K562 (cell line): ENCODE data around the gene PFN2. TPM values are rescaled to one million over a fixed set of nuclear protein-coding genes. Genes with fewer than 3 reads are reported as not detected.

Source experiments
- RFX7 ChIP-seq: fragments of 250-450 bp; sonication (Bioruptor Pico); IDR thresholded peaks from 2 replicates; pipeline ENCODE4 v1.5.1; 2021; ENCODE audit warnings: mild to moderate bottlenecking
- TGIF2 ChIP-seq: sonication (generic); formaldehyde crosslinking; IDR thresholded peaks from 2 replicates; pipeline ENCODE4 v1.8.1; 2022; ENCODE audit warnings: mild to moderate bottlenecking, missing genetic modification reagents, moderate library complexity
- ZBTB40 ChIP-seq, 2 experiments: fragments of 450-650 bp in 1 of 2; sonication (generic) in 1 of 2; formaldehyde crosslinking in 1 of 2; IDR thresholded peaks; 2 replicates each; pipeline versions ENCODE4 v1.7.1 to v1.9.0; 2016 to 2022; ENCODE audit warnings: inconsistent platforms in 1 of 2, mild to moderate bottlenecking in 1 of 2, missing genetic modification reagents in 1 of 2
- polyA plus RNA-seq, 8 experiments: library from polyadenylated mRNA; depleted of rRNA in 4 of 8; stranded (reverse) in 5 of 8; unstranded in 3 of 8; fragments of >200 nt; fragmentation: Nextera tagmentation in 2 of 8; fragmentation: Illumina TruSeq in 1 of 8; extraction: Ambion mirVana in 2 of 8; extraction: Trizol in 1 of 8; gene quantifications; 2 replicates each; pipeline versions ENCODE4 v1.2.1 to v1.2.3, GENCODE V29; 2011 to 2014; ENCODE audit warnings: inconsistent platforms in 1 of 8, missing spikeins in 1 of 8
- total RNA-seq, 7 experiments: library from RNA; depleted of rRNA in 6 of 7; stranded (reverse); fragments of >200 nt in 6 of 7; fragmentation: Illumina TruSeq in 2 of 7; extraction: Trizol in 2 of 7; gene quantifications; 2 replicates each; pipeline versions ENCODE4 v1.2.1 to v1.2.3, GENCODE V29; 2011 to 2021; ENCODE audit warnings: low replicate concordance in 1 of 7

The PFN2 gene
- total and polyA plus RNA-seq, 9 of the 15 experiments (the other 6 are each of a cell fraction or from before 2014, with no cell fraction given): 0.14 to 0.86 (median 0.35) TPM

DNA sequence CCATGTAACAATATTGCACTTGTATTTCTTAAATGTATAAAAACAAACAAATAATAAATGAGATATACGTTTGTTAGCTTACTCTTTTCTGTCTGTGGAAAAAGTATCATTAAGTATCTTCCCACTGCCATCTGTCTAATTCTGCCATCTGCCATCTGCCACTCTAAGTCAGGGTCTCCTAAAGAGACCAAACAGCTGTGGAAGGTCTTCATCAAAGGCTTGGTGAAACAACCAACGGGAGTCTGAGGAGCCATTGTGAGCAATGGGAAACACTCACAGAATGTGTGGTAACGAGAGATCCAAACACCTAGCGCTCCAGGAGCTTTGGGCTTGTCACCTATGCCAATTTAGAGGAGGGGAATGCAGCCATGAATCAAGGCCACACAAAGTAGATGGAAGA lies 28.7 kb upstream of the PFN2 start (continued):
- TF ChIP-seq ZBTB40 (IDR thresholded peaks at IDR 0.05): no peak
- TF ChIP-seq ZBTB40 (CRISPR knock-in tag; IDR thresholded peaks at IDR 0.05): no peak
- no peak for TF ChIP-seq TGIF2 (CRISPR knock-in tag)
- no peak for TF ChIP-seq RFX7 (CRISPR knock-in tag)
